WI38 (cell line): ENCODE measurements around the gene RPL39L.

Source experiments
- H3K4me3 ChIP-seq: 2 replicates; pipeline ENCODE4 v1.5.1; 2011; ENCODE audit warnings: low read depth, mild to moderate bottlenecking, control low read depth, low read length
- CTCF ChIP-seq: IDR thresholded peaks from 2 replicates; pipeline ENCODE4 v1.5.1; 2012; ENCODE audit warnings: low read depth, mild to moderate bottlenecking, control low read depth, low read length

Gene RPL39L

GRCh38 chr3:187122261-187122660 is 17.0 kb downstream of the RPL39L start:
- no peak overlapping the region for H3K4me3 ChIP-seq
- TF ChIP-seq CTCF, result no peak

DNA sequence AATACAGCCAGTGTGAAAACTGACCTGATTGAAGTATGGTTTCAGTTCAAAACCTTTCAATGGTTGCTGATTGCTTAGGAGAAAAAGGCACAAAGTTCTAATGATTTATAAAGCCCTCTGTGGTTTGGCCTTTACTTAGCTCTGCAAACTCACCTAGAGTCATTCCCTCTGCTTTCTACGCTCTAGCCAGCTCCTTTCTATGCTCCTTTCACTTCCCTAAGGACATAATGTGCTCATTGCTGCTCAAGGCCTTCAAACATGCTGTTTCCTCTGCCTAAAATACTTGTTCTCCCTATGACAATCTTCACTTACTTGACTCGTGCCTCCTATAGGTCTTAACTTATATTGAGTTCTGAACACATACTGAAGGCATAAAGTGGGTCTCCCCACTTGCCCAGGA is 19.0 kb downstream of the RPL39L start:
- no peak overlapping the region for H3K4me3 ChIP-seq
- no peak for TF ChIP-seq CTCF

DNA sequence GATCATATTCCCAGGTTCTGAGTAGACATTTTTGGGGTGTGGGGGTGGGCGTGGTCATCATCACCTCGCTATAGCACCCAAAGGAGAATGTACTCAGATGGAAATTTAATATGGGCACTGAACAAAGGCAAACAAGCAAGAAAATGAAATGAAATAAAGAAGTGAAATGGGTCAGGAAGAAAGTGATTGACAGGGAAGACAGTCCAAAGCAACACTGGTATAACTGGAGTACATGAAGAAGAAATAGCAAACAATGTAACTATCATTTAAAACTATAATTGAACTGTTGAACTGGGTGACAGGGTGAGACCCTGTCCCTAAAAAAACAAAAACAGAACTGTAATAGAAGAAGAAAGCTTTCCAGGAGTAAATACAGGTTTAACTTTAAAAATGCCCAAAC is 24.8 kb downstream of the RPL39L start:
- H3K4me3 ChIP-seq, result no peak overlapping the region
- TF ChIP-seq CTCF, result no peak

DNA sequence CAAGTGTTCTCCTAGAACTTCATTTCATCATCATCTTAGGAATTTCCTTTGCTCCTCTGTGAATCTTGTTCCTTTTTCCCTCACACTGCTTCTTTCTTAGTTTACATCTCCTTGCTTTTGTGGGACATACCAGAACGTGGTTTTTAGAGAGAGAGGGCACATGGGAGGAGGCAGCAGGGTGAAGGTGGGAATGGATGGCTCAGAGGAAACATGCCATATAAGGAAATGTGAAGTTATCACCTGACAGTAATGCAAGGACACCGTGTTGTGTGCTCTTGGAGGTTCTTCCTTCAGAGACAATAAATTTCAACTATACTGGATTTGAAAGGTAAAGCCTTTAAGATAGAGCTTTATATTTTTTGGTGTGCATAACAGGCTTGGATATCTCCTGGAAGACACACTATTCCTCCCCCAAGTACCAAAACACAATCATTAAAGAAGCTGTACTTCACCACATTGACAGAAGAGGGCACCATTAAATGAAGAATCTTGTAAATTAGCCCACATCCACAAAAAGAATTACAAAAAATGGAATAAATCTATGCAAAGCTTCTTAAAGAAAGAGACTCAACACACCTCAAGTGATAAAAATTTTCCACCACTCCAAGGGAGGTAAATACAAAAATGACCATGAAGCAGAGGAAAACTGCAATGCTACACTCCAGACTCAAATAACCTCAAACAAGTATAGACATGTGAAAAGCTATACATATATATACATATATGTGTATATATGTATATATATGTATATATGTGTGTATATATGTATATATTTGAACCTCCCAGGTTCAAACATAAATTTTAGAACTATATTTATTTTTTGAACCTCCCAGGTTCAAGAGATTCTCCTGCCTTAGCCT is 26.1 kb downstream of the RPL39L start:
- H3K4me3 ChIP-seq, result no peak overlapping the region
- no peak for TF ChIP-seq CTCF

GRCh38 chr3:187110156-187110555 is 29.1 kb downstream of the RPL39L start:
- H3K4me3 ChIP-seq, result no peak overlapping the region
- TF ChIP-seq CTCF, result no peak

DNA sequence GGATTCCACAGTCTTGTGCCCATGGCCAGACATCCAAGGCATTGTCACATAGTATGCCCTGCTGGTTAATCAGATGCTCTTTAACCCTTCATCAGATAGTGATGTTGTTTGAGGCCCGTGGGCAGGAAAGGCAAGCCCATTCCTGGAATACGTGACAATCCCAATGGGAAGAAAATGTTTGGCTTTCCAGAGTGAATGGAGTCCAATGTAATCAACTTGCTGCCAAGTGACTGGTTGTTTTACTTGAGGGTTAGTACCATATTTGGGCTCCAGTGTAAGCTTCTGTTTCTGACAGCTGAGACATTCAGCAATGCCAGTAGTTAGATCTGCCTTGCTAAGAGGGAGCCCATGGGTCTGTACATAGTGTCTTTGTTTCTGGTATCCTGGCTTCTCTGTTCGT is 31.3 kb downstream of the RPL39L start:
- TF ChIP-seq CTCF, result no peak
- H3K4me3 ChIP-seq, result no peak overlapping the region

DNA sequence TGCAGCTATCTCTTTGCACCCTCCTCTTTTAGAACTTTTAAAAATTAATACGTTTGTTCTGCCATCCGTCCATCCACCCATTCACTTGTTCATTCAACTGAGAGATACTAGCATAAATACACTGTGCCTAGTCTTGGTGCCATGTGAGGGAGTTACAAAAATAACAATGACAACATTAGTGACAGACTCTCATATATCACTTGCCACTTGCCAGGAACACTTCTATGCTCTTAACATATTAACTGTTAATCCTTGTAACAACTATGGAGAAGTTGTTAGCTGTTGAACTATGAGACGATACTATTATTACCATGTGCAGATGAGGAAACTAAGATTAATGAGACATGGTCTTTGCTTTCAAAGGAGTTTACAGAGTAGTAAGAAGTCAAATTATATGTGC is 33.6 kb downstream of the RPL39L start:
- TF ChIP-seq CTCF, result no peak
- H3K4me3 ChIP-seq, result no peak overlapping the region
